SIG-M5 treated with dmso at 0.1 percent for 504 hours (cell line): ENCODE measurements around the gene BABAM2.

Experiments
- DNase-seq: peaks from one replicate; lab custom pipeline; 2025; ENCODE audit not compliant: unreplicated experiment; lab: John Stamatoyannopoulos, UW

Gene BABAM2

DNA sequence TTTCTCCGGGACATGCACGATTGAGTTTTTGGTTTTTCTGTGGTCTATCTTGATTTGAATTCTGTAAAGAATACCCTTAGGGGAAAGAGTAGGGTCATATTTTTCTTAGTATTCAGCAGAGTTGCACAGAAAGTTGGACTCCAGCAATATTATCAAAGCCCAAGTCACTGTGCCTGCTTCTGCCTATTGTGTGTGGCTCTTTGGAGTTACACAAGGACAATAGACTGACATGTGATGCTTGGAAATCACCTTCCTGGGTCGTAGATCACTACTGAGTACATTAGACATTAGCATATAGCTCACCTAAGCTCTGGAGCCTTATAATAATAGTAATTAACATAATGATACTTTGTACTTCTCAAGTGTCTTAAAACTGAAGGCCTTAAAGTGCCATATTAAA lies 263.3 kb downstream of the BABAM2 start:
- no peak for DNase-seq

DNA sequence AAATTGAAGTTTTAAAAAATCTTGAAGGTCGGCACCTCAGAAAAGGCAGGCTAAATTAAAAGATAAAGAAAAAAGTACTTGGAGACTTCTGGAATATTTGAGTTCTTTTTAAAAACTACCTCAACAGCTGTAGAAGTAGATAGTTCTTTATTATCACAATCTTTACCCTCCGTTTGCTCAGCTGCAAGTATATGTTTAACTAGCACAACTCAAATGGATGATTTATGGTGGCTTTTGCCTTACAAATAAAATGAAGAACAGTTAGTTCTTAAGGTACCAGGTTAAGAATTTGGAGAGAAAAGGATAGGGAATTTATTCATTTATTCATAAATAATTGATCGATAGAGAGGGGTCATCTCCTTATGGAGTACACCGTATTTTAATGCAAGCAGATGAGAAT lies 264.6 kb downstream of the BABAM2 start:
- no peak for DNase-seq

DNA sequence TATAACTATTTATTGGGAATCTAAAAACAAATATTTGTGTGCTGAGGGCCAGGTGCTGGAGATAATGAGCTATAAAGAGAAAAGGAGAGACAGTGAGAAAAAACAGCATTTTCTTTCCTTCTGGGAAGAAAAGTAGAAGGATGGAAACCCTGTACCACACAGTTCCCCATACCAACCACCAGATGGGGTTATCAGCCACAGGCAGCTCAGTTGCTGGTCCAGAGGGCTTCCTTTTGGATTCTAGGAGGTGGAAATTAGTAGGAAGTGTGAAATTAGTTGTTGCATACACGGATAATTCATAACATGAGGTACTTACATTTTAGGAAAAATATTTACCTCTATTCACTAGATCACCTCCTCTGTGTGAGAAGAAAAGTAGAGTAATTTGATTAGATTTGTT lies 265.1 kb downstream of the BABAM2 start:
- DNase-seq = no peak

DNA sequence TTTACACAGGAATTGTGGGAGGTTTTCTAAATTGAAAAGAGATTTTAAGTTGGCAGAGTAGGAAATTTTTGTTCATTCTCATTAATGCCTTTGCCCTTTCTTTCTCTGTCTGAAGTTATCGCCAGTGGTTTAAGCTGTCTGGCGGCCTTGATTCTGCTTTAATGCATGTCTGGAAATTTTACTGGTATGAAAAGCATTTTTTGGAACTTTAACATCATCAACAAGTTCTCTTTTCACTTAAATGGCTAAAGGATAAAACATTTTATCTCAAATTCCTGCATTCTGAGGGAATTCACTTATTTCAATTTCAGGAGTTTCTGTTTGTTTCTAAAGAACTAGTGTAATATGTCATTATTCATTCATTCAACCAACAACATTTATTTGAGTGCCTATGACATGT lies 268.3 kb downstream of the BABAM2 start:
- no peak for DNase-seq

DNA sequence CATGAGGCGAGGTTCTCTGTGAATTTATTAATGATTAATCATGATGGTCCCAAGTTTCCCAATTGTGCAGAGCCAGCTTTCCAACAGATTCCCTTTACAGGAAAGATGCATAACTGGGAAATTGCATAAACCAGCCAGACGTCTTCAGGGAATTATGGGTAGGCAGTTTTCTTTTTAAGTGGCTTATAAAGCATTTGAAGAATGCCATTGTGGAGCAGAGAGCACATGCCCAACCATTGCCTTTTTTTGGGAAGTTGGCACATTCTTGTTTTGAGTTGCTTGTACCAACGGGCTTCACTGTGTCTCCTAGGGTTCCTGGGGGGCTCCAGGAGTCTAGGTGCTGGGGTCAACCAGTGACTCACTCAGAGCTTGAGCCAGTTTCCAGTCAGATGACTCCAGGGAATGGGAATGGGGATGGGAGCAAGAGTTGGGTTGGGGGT lies 270.5 kb downstream of the BABAM2 start:
- no peak for DNase-seq

DNA sequence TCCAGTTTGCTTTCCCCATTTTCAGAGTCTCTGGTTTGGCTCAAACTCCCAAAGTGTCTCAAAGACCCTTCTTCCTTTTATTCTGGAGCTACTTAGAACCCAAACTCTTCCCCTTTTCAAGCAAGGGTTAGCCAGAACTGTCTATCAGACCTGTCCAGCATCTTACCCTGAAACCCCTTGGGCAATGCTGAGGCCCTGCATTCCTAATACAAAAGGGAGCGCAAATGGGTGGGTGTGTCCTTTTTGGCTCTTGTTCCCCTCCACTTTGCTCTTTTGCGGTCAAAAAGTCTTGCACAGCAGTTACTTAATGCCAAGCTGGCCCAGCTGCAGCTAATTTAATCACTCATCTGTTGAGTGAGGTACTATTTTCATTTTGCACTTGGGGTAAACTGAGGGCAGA lies 270.9 kb downstream of the BABAM2 start:
- DNase-seq = peak; percentile 79

DNA sequence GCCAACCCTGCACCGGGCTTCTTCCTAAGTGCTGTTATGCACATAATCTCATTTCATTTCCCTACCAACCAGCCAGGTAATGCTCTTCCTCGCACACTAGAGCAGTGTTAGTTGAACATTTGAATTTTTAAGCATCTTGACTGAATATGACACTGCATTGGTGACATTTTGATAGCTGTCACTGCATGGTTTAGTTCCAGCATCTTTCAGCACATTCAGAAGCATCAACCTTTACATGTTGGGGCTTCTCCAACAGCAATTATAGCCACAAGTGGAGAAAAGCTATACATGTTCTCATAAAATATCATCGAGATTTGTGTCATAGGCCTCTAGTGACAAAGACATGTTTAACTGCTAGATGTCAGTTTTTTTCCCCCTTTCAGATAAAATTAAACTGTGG lies 272.0 kb downstream of the BABAM2 start:
- no peak for DNase-seq

DNA sequence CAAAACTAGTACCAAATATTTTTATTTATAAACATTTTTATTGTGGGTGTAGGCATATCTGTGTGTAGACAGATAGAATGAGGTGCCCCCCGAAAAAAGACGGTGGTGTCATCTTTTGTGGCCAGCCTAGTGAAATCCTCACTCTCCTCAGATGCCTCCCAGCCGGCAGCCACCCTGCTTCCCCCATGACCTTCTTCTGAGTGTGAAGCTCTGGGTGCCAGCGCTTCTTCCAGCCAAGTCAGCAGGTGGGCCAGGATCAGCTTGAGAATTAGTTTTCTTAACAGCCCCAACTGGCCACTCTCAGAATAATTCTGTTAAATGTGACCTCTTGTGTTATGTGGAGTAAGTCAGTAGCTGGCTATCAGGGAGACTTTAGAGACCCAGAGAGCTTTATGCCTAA lies 272.5 kb downstream of the BABAM2 start:
- DNase-seq = no peak

DNA sequence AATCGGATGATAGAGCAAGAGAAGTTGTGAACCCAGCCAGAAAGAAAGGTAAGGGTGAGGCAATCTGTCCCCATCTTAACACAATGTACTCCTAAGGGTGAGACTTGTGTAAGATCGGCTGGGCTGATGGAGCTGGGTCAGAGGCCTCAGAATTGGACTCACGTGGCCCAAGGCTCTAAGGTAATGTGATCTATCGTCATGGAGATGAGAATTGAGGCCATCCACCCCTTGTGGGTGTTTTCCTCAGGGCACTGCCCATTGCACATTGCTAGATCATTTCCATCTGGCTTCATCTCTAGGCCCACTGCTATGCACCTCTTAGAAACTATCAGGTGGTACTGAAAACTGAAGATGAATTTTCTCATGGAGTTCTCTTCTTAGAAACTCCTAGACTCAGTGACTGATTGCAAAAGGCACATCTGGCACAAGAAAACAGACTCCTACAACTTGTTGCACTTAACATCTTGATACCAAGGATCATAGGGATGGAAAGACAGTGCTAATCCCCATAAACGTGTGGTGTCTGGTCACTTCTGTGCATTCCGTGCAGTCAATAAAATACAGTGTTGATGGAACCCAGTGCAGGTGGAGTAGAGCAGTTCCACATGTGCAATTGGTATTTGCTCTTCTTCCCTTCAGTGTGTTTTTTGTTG lies 273.2 kb downstream of the BABAM2 start:
- no peak for DNase-seq

DNA sequence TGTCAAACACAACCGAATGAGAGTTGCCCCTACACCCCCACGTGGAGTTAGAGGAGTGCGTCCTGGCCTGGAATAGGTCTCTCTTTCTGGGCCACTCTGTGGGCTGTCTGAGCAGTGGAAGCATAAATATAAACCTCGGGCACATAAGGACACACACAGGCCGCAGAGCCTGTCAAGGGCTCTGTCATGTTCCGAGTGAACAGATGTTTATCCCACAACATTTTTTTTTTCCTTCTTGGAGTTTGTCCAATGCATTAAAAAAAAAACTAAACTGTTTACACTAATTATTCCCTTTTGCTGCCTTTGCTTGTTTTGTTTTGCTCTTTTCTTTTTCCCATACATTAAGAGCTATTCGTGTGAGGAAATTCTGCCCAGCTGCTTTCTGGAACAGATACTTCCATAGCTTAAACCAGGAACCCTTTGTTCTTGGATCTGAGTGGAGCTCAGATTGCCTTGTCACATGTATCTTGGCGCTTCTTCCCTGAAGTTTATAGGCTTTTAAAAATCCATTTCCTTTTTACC lies 273.8 kb downstream of the BABAM2 start:
- DNase-seq = no peak

DNA sequence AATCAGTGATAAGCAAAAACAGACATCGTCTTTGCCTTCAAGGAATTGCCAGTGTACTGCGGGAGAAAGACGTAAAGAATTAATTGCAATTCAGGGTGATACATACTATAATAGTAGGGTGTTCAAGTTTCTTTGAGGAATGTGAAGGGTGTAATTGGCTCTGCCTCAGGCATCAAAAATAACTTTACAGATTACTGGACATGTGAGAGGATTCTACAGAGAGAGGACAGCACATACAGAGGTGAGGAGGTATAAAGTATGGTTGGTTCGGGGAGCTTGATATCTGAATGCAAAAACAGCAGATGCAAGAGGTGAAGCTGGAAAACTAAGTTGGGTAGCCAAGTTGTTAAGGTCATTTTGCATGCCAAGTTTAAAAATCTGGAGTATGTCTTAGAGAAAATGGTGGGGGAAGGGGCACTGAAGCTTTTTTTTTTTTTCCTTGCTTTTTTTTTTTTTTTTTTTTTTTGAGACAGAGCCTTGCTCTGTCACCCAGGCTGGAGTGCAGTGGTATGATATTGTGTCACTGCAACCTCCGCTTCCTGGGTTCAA lies 274.6 kb downstream of the BABAM2 start:
- DNase-seq = no peak

DNA sequence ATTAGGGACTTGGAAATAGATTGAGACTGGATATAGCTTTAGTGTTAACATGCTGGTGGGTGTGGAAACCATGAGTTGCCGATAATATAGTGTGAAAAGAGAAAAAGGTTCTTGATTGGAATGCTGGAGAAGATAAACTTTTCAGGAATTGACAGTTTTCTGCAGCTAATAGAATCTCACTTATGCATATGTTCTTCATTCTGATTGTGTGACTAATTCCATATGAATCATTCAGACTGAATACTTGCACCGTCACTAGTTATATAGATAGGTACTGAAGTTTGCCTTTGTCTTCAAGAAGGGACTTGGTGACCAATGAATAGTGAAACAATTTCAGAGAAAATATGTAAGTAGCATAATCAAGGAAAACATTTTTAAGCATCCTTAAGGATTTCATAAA lies 276.4 kb downstream of the BABAM2 start:
- DNase-seq = no peak

DNA sequence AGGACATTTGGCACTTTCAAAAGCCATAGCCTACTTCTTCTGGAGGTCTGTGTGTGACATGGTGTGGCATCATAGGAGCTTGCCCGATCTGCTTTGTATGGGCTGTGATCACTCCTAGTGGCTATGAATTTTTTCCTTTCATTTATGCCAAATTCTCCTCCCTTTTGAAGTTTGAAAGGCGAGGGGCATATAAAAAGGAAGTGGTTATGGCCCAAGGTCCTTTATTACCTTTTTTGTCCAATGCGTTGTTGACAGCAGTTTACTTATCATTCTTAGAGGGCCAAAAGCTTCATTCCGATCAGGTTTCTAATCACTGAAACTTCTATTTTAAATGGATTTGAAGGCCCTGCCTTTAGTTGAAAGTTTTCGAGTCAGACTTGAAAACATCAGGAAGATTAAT lies 277.8 kb downstream of the BABAM2 start:
- no peak for DNase-seq

DNA sequence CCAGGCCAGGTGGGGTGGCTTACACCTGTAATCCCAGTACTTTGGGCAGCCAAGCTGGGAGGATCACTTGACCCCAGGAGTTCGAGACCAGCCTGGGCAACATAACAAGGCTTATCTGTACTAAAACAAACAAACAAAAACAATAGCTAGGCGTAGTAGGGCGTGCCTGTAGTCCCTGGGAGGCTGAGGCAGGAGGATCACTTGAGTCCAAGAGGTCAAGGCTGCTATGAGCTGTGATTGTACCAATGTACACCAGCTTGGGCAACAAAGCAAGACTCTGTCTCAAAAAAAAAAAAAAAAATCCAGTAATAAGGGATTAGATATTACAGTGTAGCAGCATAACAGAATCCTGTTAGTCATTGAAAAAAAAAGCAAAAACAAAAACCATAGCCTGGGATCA lies 279.0 kb downstream of the BABAM2 start:
- DNase-seq = no peak

DNA sequence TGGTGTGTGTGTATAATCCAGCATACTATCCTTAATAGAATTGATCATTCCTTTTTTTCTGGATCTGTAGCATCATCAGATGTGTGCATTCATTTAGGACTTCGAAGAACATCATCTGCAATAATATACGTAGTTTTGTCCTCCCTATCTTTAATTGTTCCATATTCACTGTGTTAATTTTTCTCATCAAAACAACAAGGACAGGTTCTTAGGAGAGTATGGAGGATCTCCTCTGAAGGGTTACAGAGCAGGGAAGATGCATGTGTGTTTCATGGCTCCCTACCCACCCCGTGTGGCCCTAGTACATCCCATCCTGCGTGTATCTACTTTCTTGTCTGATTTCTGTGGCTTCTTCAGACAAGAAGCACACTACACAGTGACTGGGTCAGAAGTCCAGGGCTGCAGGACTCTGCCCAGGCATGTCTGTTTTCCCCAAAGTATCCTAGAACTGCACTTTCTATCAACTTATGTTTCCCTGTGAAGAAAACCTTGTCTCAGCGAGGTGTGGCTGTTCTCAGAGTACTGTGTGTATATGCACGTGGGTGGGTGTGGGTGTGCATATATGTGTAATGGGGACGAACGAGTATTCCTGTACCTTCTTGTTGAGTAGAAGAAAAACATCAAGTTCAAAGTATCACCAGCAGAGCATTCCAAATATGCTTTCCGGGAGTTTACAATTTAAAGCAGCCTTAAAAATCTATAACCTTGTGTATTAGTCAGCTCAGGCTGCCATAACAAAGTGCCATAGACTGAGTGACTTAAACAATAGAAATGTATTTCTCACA lies 281.8 kb downstream of the BABAM2 start:
- no peak for DNase-seq

DNA sequence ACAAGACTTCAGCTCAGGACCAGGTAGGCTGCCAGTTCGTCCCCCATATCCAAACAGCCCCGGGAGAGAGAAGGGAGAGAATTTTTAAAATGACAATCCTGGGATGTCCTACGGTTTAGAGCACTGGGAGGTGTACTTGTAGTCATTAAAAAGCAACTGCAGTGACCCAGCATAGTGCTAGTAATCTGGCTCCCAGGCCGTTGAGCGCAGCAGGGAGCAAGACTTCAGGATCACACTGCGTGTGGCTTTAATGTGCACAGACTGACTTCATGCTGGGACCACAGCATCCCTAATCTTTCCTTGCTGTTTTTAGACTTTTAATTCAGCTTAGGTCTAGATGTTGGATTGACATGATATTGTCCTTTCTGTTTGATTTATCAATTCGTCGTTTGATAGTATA lies 282.8 kb downstream of the BABAM2 start:
- no peak for DNase-seq

DNA sequence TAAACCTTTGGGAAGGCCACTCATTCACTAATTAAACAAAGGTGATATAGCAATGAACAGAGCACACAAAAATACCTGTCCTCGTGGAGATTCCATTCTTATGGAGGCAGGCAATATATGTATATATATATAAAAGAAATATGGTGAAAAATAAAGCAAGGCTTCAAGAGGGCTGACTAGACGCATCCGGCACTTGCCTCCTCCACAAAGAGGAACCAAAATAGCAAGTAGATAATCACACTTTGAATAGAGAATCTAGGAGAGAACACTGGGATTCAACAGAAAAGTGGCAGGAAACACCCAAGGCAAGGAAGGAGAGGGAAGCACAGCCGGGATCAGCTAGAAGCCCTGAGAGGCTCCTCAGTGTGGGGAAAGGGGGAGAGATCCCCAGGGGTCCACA lies 283.7 kb downstream of the BABAM2 start:
- no peak for DNase-seq

DNA sequence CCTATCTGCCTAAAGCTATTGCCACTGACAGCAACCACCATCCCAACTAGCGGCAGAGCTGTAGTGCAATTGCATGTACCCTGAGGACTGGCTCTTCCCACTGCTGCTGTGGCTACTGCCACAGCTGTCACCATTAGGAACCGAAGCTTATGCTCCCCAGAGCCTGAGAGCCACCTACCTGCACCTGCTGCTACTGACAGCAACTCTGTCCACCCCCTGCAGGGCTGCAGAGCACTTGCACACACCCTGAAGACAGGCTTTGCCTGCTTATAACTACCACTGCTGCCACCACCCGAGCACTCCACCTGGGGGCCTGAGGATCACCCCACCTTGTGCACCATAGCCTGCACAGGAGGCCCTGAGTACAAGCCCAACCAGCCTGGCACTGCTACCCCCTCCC lies 284.5 kb downstream of the BABAM2 start:
- DNase-seq = peak; percentile 36

DNA sequence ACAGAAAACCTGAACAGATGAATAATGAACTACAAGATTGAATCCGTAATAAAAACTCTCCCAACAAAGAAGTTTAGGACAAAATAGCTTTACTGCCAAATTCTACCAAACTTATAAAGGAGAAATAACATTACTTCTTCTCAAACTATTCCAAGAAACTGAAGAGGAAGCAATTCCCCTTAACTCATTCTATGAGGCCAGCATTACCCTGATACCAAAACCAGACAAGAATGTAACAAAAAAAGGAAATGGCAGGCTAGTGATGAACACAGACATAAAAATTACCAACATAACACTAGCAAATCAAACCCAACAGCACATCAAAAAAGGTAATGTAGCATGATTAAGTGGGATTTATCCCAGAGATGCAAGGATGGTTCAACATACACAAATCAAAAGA lies 288.4 kb downstream of the BABAM2 start:
- no peak for DNase-seq

DNA sequence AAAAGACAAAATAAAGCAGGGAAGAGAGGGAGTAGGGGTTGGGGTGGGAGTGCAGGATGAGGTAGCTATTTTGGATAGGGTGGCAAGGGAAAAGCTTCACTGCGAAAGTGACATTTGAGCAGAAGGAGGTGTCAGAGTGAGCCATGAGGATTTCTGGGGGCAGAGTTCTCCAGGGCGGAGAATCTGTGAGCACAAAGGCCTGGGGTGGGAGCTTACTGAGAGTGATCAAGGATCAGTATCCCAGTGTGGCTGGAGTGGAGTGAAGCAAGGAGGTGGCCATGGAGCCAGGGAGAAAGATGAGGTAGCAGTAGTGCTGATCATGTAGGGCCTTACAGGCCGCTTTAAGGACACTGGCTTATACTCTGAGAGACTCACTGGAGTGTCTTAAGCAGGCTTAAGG lies 291.3 kb downstream of the BABAM2 start:
- DNase-seq = no peak

DNA sequence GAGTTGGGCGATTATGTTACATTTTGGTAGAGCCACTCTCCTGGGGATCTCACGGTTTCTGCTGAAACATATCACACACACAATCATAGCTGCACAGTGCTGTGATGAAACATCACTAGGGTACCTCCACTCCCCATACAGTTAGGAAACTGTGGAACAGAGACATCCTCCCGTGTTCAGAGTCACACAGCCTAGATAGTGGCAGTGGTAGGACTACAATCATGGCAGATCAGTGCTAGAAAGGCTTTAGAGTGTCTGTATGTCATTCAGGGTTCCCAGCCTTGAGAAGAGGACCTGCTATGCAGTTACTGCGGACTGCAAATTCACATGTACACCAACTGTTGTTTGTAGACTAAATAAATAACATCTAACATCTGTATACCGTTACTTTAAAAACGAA lies 291.8 kb downstream of the BABAM2 start:
- no peak for DNase-seq

DNA sequence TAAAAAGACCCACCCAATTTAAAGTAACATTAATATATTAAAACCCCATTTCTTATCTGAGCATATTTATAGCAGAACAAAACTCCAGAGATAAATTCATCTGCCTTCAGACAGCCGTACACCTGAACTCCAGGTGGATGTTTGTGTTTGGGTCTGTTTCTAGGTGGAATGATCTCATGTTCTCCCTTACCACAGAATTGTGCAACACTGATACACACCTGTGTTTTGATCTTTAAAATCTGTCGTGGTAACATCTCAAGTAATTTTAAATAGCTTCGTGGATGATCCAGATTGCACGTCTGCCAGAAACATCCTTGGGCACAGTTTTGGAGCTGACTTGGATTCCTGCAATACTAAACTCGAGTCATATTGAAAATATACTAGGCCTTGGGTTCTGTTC lies 294.6 kb downstream of the BABAM2 start:
- no peak for DNase-seq
